OCI-LY3 (cell line): ENCODE measurements around the gene ARMC9.

Experiments
- H2AFZ ChIP-seq: fragments of 200-600, 300-600 bp; shearing (Covaris generic); 2 replicates; pipeline ENCODE4 v1.6.0; 2014; ENCODE audit warnings: antibody characterized with exemption, low read depth, low read length
- H3K27ac ChIP-seq: fragments of 200-600, 300-600 bp; sonication (generic); 2 replicates; pipeline ENCODE4 v1.5.1; 2014; ENCODE audit warnings: mild to moderate bottlenecking, low read length, moderate library complexity, mixed read lengths
- H3K27me3 ChIP-seq: fragments of 200-600, 300-600 bp; sonication (generic); 2 replicates; pipeline ENCODE4 v1.6.1; 2014; ENCODE audit warnings: low read depth, low read length, mixed read lengths
- H3K36me3 ChIP-seq: fragments of 200-600, 300-600 bp; sonication (generic); replicated peaks from 2 replicates; pipeline ENCODE3; 2014; ENCODE audit warnings: low read depth, low read length, mixed read lengths
- H3K4me1 ChIP-seq: fragments of 300-600, 200-600 bp; sonication (generic); 2 replicates; pipeline ENCODE4 v1.6.1; 2014; ENCODE audit warnings: low read length, mixed read lengths
- H3K4me2 ChIP-seq: fragments of 200-600, 300-600 bp; sonication (generic); 2 replicates; pipeline ENCODE4 v1.6.1; 2014; ENCODE audit warnings: low read length, mixed read lengths
- H3K4me3 ChIP-seq: fragments of 300-600, 200-600 bp; sonication (generic); 2 replicates; pipeline ENCODE4 v1.5.1; 2014; ENCODE audit warnings: antibody characterized with exemption, mild to moderate bottlenecking, low read length, moderate library complexity
- H3K79me2 ChIP-seq: fragments of 300-600, 200-600 bp; shearing (Covaris generic); 2 replicates; pipeline ENCODE4 v1.6.1; 2014; ENCODE audit warnings: mild to moderate bottlenecking, low read length, mixed read lengths
- H3K9ac ChIP-seq: fragments of 300-600, 200-600 bp; shearing (Covaris generic); 2 replicates; pipeline ENCODE4 v1.6.0; 2014; ENCODE audit warnings: mild to moderate bottlenecking, low read length, moderate library complexity
- H3K9me3 ChIP-seq: fragments of 200-600, 300-600 bp; shearing (Covaris generic); 2 replicates; pipeline ENCODE4 v1.6.1; 2014; ENCODE audit warnings: low read length, mixed read lengths; ENCODE audit not compliant: insufficient read depth
- H4K20me1 ChIP-seq: fragments of 200-600, 300-600 bp; sonication (generic); 2 replicates; pipeline ENCODE4 v1.6.1; 2016; ENCODE audit warnings: low read length, mixed read lengths; ENCODE audit not compliant: insufficient read depth
- CTCF ChIP-seq: fragments of 200-600, 300-600 bp; sonication (generic); IDR thresholded peaks from 2 replicates; pipeline ENCODE4 v1.5.1; 2014; ENCODE audit warnings: antibody characterized with exemption, low read length, low read depth
- EZH2phosphoT487 ChIP-seq: fragments of 200-600 bp; shearing (Covaris generic); IDR thresholded peaks from 2 replicates; pipeline ENCODE4 v1.6.1; 2018; ENCODE audit warnings: antibody characterized with exemption, mixed run types, low read depth

The ARMC9 gene

DNA sequence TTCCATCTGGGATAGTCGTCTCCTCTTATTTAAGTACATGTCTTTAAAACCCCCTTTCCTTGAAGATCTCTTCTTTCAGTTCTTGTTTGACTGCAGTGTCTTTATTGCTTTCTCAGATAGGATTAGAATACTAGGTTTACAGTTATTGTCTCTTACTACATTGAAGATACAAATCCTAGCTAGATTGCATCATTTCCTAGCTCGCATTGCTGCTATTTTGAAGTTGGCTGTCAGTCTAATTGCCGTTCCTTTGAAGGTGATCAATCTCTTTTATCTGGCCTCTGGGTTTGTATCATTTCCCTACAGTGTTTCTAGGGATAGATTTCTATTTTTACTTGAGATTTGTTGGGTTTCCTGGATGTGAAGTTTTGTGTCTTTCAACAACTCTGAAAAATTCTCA lies 20.9 kb downstream of the ARMC9 start:
- no peaks in the 10 kb centered on the region for H3K9me3 ChIP-seq
- peaks cover 6% of the 10 kb centered on the region; the same call in 1 of the 2 replicates for H3K4me1 ChIP-seq
- H4K20me1 ChIP-seq, result no peaks in the 10 kb centered on the region
- no peak overlapping the region for H3K27ac ChIP-seq
- no peak overlapping the region for H3K9ac ChIP-seq
- no peak overlapping the region for H3K4me3 ChIP-seq
- no peak overlapping the region for H3K4me2 ChIP-seq
- no peaks in the 10 kb centered on the region for H3K79me2 ChIP-seq
- H3K36me3 ChIP-seq, result no peaks in the 10 kb centered on the region
- no peaks in the 10 kb centered on the region for H3K27me3 ChIP-seq
- no peak overlapping the region for H2AFZ ChIP-seq
- no peak for TF ChIP-seq EZH2phosphoT487
- no peak for TF ChIP-seq CTCF

DNA sequence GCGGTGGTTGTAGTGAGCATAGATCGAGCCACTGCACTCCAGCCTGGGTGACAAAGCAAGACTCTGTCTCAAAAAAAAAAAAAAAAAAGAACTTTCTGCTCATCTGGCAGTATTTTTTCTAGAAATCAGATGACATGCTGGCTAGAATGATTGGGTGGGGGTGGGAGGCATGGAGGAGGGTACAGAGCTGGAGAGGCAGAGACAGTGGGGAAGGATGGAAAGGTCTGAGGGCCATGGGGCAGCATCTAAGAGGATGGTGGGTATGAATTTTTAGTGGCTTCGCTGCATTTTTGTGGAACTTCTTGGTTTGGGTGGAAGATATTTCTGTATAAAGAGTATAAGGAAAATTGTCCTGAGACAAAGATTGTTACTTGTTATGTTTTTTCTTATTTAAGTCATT lies 23.3 kb downstream of the ARMC9 start:
- no peak overlapping the region for H2AFZ ChIP-seq

GRCh38 chr2:231222318-231223000 lies 24.0 kb downstream of the ARMC9 start:
- H3K4me1 ChIP-seq, result peaks cover 6% of the 10 kb centered on the region; the same call in 1 of the 2 replicates
- H3K4me2 ChIP-seq, result peak overlapping the region; percentile 12; the same call in 1 of the 2 replicates
- TF ChIP-seq CTCF, result no peak
- TF ChIP-seq EZH2phosphoT487, result no peak

More for the DNA sequence above, 23.3 kb downstream of the ARMC9 start:
- Histone ChIP-seq H3K4me2 (no peak overlapping the region), H3K9ac (no peak overlapping the region), H3K4me1 (peaks cover 6% of the 10 kb centered on the region; the same call in 1 of the 2 replicates), H3K4me3 (no peak overlapping the region), H3K27ac (no peak overlapping the region), H3K36me3 (no peaks in the 10 kb centered on the region), H3K9me3 (no peaks in the 10 kb centered on the region), H4K20me1 (no peaks in the 10 kb centered on the region), H3K79me2 (no peaks in the 10 kb centered on the region), H3K27me3 (no peaks in the 10 kb centered on the region)
- TF ChIP-seq EZH2phosphoT487, result no peak
- no peak for TF ChIP-seq CTCF

DNA sequence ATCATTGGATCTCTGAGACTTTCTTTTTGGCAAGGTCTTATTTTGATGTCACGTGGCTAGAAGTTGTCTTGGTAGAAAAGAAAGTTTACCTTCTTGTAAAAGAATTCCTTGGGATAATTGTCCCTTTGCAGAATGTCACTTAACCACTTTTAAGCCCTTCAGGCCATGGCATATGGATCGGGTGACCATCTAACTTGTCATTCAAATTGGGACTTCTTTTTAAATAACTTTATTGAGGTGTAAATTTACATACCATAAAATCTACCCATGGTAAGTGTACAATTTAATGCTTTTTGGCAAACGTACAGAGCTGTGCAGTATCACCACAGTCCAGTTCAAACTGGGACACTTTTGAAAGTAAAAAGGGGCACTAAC lies 24.6 kb downstream of the ARMC9 start:
- H3K36me3 ChIP-seq, result no peaks in the 10 kb centered on the region
- no peaks in the 10 kb centered on the region for H4K20me1 ChIP-seq
- no peak overlapping the region for H3K27ac ChIP-seq
- no peaks in the 10 kb centered on the region for H3K9me3 ChIP-seq
- H3K4me1 ChIP-seq, result peaks cover 6% of the 10 kb centered on the region; the same call in 1 of the 2 replicates
- H3K4me3 ChIP-seq, result no peak overlapping the region
- no peaks in the 10 kb centered on the region for H3K27me3 ChIP-seq
- TF ChIP-seq CTCF (no peak), EZH2phosphoT487 (no peak)
- no peak overlapping the region for H3K9ac ChIP-seq
- no peaks in the 10 kb centered on the region for H3K79me2 ChIP-seq
- no peak overlapping the region for H2AFZ ChIP-seq
- H3K4me2 ChIP-seq, result no peak overlapping the region

More at GRCh38 chr2:231222318-231223000, 24.0 kb downstream of the ARMC9 start:
- H3K9ac ChIP-seq, result no peak overlapping the region
- H3K36me3 ChIP-seq, result no peaks in the 10 kb centered on the region
- no peaks in the 10 kb centered on the region for H4K20me1 ChIP-seq
- no peaks in the 10 kb centered on the region for H3K27me3 ChIP-seq
- H3K79me2 ChIP-seq, result no peaks in the 10 kb centered on the region
- no peaks in the 10 kb centered on the region for H3K9me3 ChIP-seq
- H2AFZ ChIP-seq, result no peak overlapping the region
- H3K4me3 ChIP-seq, result no peak overlapping the region
- no peak overlapping the region for H3K27ac ChIP-seq
